T-helper 1 cell treated with Interleukin-12 subunit alpha and Interleukin-12 subunit beta and Interleukin-4 antibody, amounts not matched to agents 30 ng/mL and 1 ng/mL, for 36 hours (primary cell): ENCODE measurements around the gene PPP1R9A. TPM values are rescaled to one million over a fixed set of nuclear protein-coding genes. Genes with fewer than 3 reads are reported as not detected.

Experiments
- intact Hi-C: fragments of 100-400 bp; cut with micrococcal nuclease; formaldehyde crosslinking; loops from one replicate; pipeline ENCODE4 v1.15.1; 2024
- total RNA-seq: library from RNA; stranded (reverse); gene quantifications from 2 replicates; pipeline ENCODE4 v1.2.3, GENCODE V29; 2022

The PPP1R9A gene
- total RNA-seq: not detected in 2 replicates

GRCh38 chr7:94907026-94907810 is at the start of gene PPP1R9A:
Gene PPP1R9A (plus strand): TSS chr7:94907594. CDS start chr7:94910114, 2,520 bp downstream.
- intact Hi-C loops: no loop called here

- intact Hi-C loops: no loop called here
These were observed 36.3 kb upstream of the PPP1R9A start for GRCh38 chr7:94871132-94871531.

GRCh38 chr7:94873239-94873638 is 34.2 kb upstream of the PPP1R9A start:
- intact Hi-C loops: no loop called here

GRCh38 chr7:94874036-94874785 is 33.2 kb upstream of the PPP1R9A start:
- intact Hi-C loops: no loop called here

GRCh38 chr7:94875201-94875600 is 32.2 kb upstream of the PPP1R9A start:
- intact Hi-C loops: no loop called here

GRCh38 chr7:94877731-94878670 is 29.4 kb upstream of the PPP1R9A start:
- intact Hi-C loops: no loop called here

GRCh38 chr7:94882891-94883290 is 24.5 kb upstream of the PPP1R9A start:
- intact Hi-C loops: no loop called here

- intact Hi-C loops: no loop called here
These were observed 23.8 kb upstream of the PPP1R9A start for GRCh38 chr7:94883616-94884015.

- intact Hi-C loops: no loop called here
These were observed 18.8 kb upstream of the PPP1R9A start for GRCh38 chr7:94888551-94888950.

GRCh38 chr7:94888995-94889523 is 18.3 kb upstream of the PPP1R9A start:
- intact Hi-C loops: no loop called here

- intact Hi-C loops: no loop called here
These were observed 17.2 kb upstream of the PPP1R9A start for GRCh38 chr7:94890216-94890615.

GRCh38 chr7:94893661-94894060 is 13.7 kb upstream of the PPP1R9A start:
- intact Hi-C loops: no loop called here

- intact Hi-C loops: no loop called here
These were observed 9.9 kb upstream of the PPP1R9A start for GRCh38 chr7:94897541-94897940.

GRCh38 chr7:94898340-94898739 is 9.1 kb upstream of the PPP1R9A start:
- intact Hi-C loops: no loop called here

GRCh38 chr7:94901981-94902380 is 5.4 kb upstream of the PPP1R9A start:
- intact Hi-C loops: no loop called here

GRCh38 chr7:94903971-94904370 is 3.4 kb upstream of the PPP1R9A start:
- intact Hi-C loops: no loop called here

GRCh38 chr7:94904982-94905381 is 2.4 kb upstream of the PPP1R9A start:
- intact Hi-C loops: no loop called here

GRCh38 chr7:94906065-94906851 is 1.1 kb upstream of the PPP1R9A start:
- intact Hi-C loops: no loop called here

- intact Hi-C loops: no loop called here
These were observed 473 bp downstream of the PPP1R9A start for GRCh38 chr7:94907811-94908322.
